Sciatic nerve (tissue), 2 donors: ENCODE data around the gene MDFIC. TPM values are rescaled to one million over a fixed set of nuclear protein-coding genes. Genes with fewer than 3 reads are reported as not detected.

Source experiments
- ATAC-seq: fragments of 200-7000 bp; cut with Tn5 transposase; one replicate; pipeline ENCODE4 v1.9.1; 2020; ENCODE audit warnings: mild to moderate bottlenecking, moderate library complexity
- DNase-seq: peaks from one replicate; pipeline ENCODE4 v3.0.0-alpha.2; 2020; ENCODE audit warnings: low spot score
- intact Hi-C: fragments of 100-400 bp; cut with DNase I; formaldehyde crosslinking; loops from one replicate; pipeline ENCODE4 v1.14.2; 2022
- total RNA-seq: library from RNA; stranded (reverse); fragmentation: NEBNext Ultra II Directional; extraction: Animal tissue kit (Norgen Biotek cat#: 25700); gene quantifications from one replicate; pipeline ENCODE4 v1.2.1, GENCODE V29; 2021
- donor health status: DM: no; HTN: no; CAD: no.
- donor health status: DM: no; HTN: no; CAD: no.

Gene MDFIC
- total RNA-seq, 1 donor from 2014 or later: 60.7 TPM

GRCh38 chr7:115019882-115020605 is 98.2 kb downstream of the MDFIC start:
- DNase-seq (no peak), ATAC-seq (no peak)
- intact Hi-C loops: no loop called here

- intact Hi-C loops: no loop called here
- no peak for ATAC-seq
These were observed 101.3 kb downstream of the MDFIC start for GRCh38 chr7:115023219-115023618.

GRCh38 chr7:115024276-115024675 is 102.4 kb downstream of the MDFIC start:
- intact Hi-C loops: no loop called here

More at GRCh38 chr7:115023219-115023618, 101.3 kb downstream of the MDFIC start:
- DNase-seq: no peak

GRCh38 chr7:115032715-115033703 is 111.1 kb downstream of the MDFIC start:
- DNase-seq (no peak), ATAC-seq (no peak)
- intact Hi-C loops: no loop called here

More at GRCh38 chr7:115024276-115024675, 102.4 kb downstream of the MDFIC start:
- DNase-seq: no peak
- ATAC-seq: no peak

GRCh38 chr7:115033917-115034459 is 112.1 kb downstream of the MDFIC start:
- DNase-seq: no peak
- intact Hi-C loops: no loop called here
- ATAC-seq: no peak

GRCh38 chr7:115034515-115034914 is 112.6 kb downstream of the MDFIC start:
- intact Hi-C loops: no loop called here
- DNase-seq (no peak), ATAC-seq (no peak)

- no peak for DNase-seq
- intact Hi-C loops: no loop called here
- no peak for ATAC-seq
These were observed 115.4 kb downstream of the MDFIC start for GRCh38 chr7:115037128-115037802.

GRCh38 chr7:115038158-115038557 is 116.3 kb downstream of the MDFIC start:
- DNase-seq (no peak), ATAC-seq (no peak)
- intact Hi-C loops: no loop called here

GRCh38 chr7:115040057-115040456 is 118.2 kb downstream of the MDFIC start:
- intact Hi-C loops: no loop called here
- DNase-seq (no peak), ATAC-seq (no peak)

- intact Hi-C loops: no loop called here
- ATAC-seq (no peak), DNase-seq (no peak)
These were observed 118.6 kb downstream of the MDFIC start for GRCh38 chr7:115040495-115040894.

GRCh38 chr7:115042596-115042995 is 120.7 kb downstream of the MDFIC start:
- intact Hi-C loops: no loop called here
- ATAC-seq (no peak), DNase-seq (no peak)

- intact Hi-C loops: no loop called here
- DNase-seq: no peak
- ATAC-seq: no peak
These were observed 121.7 kb downstream of the MDFIC start for GRCh38 chr7:115043605-115044004.

GRCh38 chr7:115044224-115044623 is 122.3 kb downstream of the MDFIC start:
- intact Hi-C loops: no loop called here
- ATAC-seq (no peak), DNase-seq (no peak)

GRCh38 chr7:115047958-115048720 is 126.2 kb downstream of the MDFIC start:
- intact Hi-C loops: no loop called here
- ATAC-seq (peak; percentile 55), DNase-seq (no peak)

GRCh38 chr7:115052706-115053105 is 130.8 kb downstream of the MDFIC start:
- intact Hi-C loops: no loop called here
- ATAC-seq (no peak), DNase-seq (no peak)

- intact Hi-C loops: no loop called here
- ATAC-seq (peak; percentile 43), DNase-seq (no peak)
These were observed 132.7 kb downstream of the MDFIC start for GRCh38 chr7:115054478-115055065.

GRCh38 chr7:115056019-115056418 is 134.1 kb downstream of the MDFIC start:
- ATAC-seq (no peak), DNase-seq (no peak)
- intact Hi-C loops: no loop called here

GRCh38 chr7:115058726-115059125 is 136.8 kb downstream of the MDFIC start:
- intact Hi-C loops: no loop called here
- DNase-seq: no peak
- peak; percentile 38 for ATAC-seq
